Ectodermal cell (in vitro differentiated cells): ENCODE results near the gene ZNF678.
A peak's percentile ranks its signal among the peaks of the same experiment; 100 is the strongest.
"Not testable (repeated sequence)": the region's sequence is repeated elsewhere in the genome, so short reads cannot be mapped to it uniquely, and the experiment has no call there.

Source experiments
- H3K27ac ChIP-seq: 2 replicates; pipeline ENCODE4 v1.7.0; 2013; ENCODE audit warnings: mild to moderate bottlenecking, low read depth, low read length; ENCODE audit not compliant: insufficient read depth, poor library complexity, severe bottlenecking
- H3K27me3 ChIP-seq: 2 replicates; pipeline ENCODE4 v1.7.0; 2013; ENCODE audit warnings: mild to moderate bottlenecking, low read length; ENCODE audit not compliant: insufficient read depth, control insufficient read depth, poor library complexity, severe bottlenecking
- H3K36me3 ChIP-seq: one replicate; pipeline ENCODE4 v1.7.0; 2013; ENCODE audit warnings: low read length; ENCODE audit not compliant: control insufficient read depth, insufficient read depth
- H3K4me1 ChIP-seq: one replicate; pipeline ENCODE4 v1.7.0; 2013; ENCODE audit warnings: low read length; ENCODE audit not compliant: control insufficient read depth, insufficient read depth
- H3K4me3 ChIP-seq: 2 replicates; pipeline ENCODE4 v1.7.0; 2013; ENCODE audit warnings: low read depth, low read length, control low read depth; ENCODE audit not compliant: insufficient read depth
- H3K9me3 ChIP-seq: 2 replicates; pipeline ENCODE4 v1.7.0; 2013; ENCODE audit warnings: mild to moderate bottlenecking, low read length, moderate library complexity; ENCODE audit not compliant: control insufficient read depth
- WGBS, 2 experiments: methylation state at CpG; one replicate each; pipeline ENCODE4 v1.1.7; 2013; ENCODE audit warnings: missing lambda C conversion rate in 2 of 2; 5-methylcytosine and 5-hydroxymethylcytosine counted together

ZNF678 gene

GRCh38 chr1:227551881-227552280 lies 11.5 kb upstream of the ZNF678 start:
- not testable (repeated sequence) for H3K9me3 ChIP-seq, H3K27me3 ChIP-seq, H3K36me3 ChIP-seq, H3K27ac ChIP-seq, H3K4me1 ChIP-seq, H3K4me3 ChIP-seq
- 82 to 95% methylated on average over 1 of the region's 1 CpG for WGBS, 2 experiments

GRCh38 chr1:227556288-227556687 lies 7.1 kb upstream of the ZNF678 start:
- H3K9me3 ChIP-seq: no peaks in the 10 kb centered on the region
- H3K27me3 ChIP-seq: no peaks in the 10 kb centered on the region
- 93 to 95% methylated on average over 7 of the region's 7 CpGs for WGBS, 2 experiments

GRCh38 chr1:227557962-227558725 lies 5.2 kb upstream of the ZNF678 start:
- Histone ChIP-seq H3K9me3 (no peaks in the 10 kb centered on the region), H3K36me3 (no peaks in the 10 kb centered on the region), H3K27me3 (no peaks in the 10 kb centered on the region), H3K27ac (no peak overlapping the region), H3K4me1 (no peaks in the 10 kb centered on the region), H3K4me3 (no peak overlapping the region)
- 91 to 93% methylated on average over 28 to 29 of the region's 29 CpGs for WGBS, 2 experiments

More at GRCh38 chr1:227556288-227556687, 7.1 kb upstream of the ZNF678 start:
- no peak overlapping the region for H3K4me3 ChIP-seq
- H3K36me3 ChIP-seq: no peaks in the 10 kb centered on the region
- H3K4me1 ChIP-seq: no peaks in the 10 kb centered on the region
- no peak overlapping the region for H3K27ac ChIP-seq

GRCh38 chr1:227558732-227559262 lies 4.6 kb upstream of the ZNF678 start:
- Histone ChIP-seq H3K36me3 (no peaks in the 10 kb centered on the region), H3K9me3 (no peaks in the 10 kb centered on the region), H3K27ac (no peak overlapping the region), H3K4me1 (no peaks in the 10 kb centered on the region), H3K27me3 (no peaks in the 10 kb centered on the region), H3K4me3 (no peak overlapping the region)
- WGBS, 2 experiments: 91 to 94% methylated on average over 20 of the region's 20 CpGs

GRCh38 chr1:227559499-227559898 lies 3.9 kb upstream of the ZNF678 start:
- H3K27me3 ChIP-seq: no peaks in the 10 kb centered on the region
- no peaks in the 10 kb centered on the region for H3K9me3 ChIP-seq
- H3K27ac ChIP-seq: no peak overlapping the region
- H3K4me1 ChIP-seq: no peaks in the 10 kb centered on the region
- no peak overlapping the region for H3K4me3 ChIP-seq
- WGBS, 2 experiments: 93 to 96% methylated on average over 27 of the region's 27 CpGs
- no peaks in the 10 kb centered on the region for H3K36me3 ChIP-seq

- Histone ChIP-seq H3K27me3 (no peaks in the 10 kb centered on the region), H3K27ac (no peak overlapping the region), H3K9me3 (no peaks in the 10 kb centered on the region), H3K4me1 (no peaks in the 10 kb centered on the region), H3K4me3 (no peak overlapping the region), H3K36me3 (no peaks in the 10 kb centered on the region)
- 92 to 95% methylated on average over 10 to 11 of the region's 12 CpGs for WGBS, 2 experiments
Observed at GRCh38 chr1:227559926-227560325, 3.4 kb upstream of the ZNF678 start.

GRCh38 chr1:227560393-227561173 lies 2.8 kb upstream of the ZNF678 start:
- no peak overlapping the region for H3K4me3 ChIP-seq
- no peaks in the 10 kb centered on the region for H3K9me3 ChIP-seq
- WGBS, 2 experiments: 94% methylated on average over 57 of the region's 57 CpGs
- no peaks in the 10 kb centered on the region for H3K27me3 ChIP-seq
- H3K36me3 ChIP-seq: no peaks in the 10 kb centered on the region
- no peaks in the 10 kb centered on the region for H3K4me1 ChIP-seq
- H3K27ac ChIP-seq: no peak overlapping the region

- Histone ChIP-seq H3K9me3 (no peaks in the 10 kb centered on the region), H3K4me3 (no peak overlapping the region), H3K4me1 (no peaks in the 10 kb centered on the region), H3K27ac (no peak overlapping the region), H3K36me3 (peaks cover 6% of the 10 kb centered on the region), H3K27me3 (no peaks in the 10 kb centered on the region)
- 94 to 95% methylated on average over 43 of the region's 43 CpGs for whole genome bisulfite sequencing, 2 experiments
Observed at GRCh38 chr1:227561241-227561907, 2.0 kb upstream of the ZNF678 start.

GRCh38 chr1:227562037-227562436 lies 1.3 kb upstream of the ZNF678 start:
- Histone ChIP-seq H3K9me3 (no peaks in the 10 kb centered on the region), H3K4me3 (no peak overlapping the region), H3K27me3 (no peaks in the 10 kb centered on the region), H3K36me3 (peaks cover 7% of the 10 kb centered on the region), H3K27ac (no peak overlapping the region), H3K4me1 (no peaks in the 10 kb centered on the region)
- 93 to 94% methylated on average over 5 of the region's 6 CpGs for WGBS, 2 experiments

GRCh38 chr1:227562933-227563323 lies 428 bp upstream of the ZNF678 start:
- Histone ChIP-seq H3K4me1 (peaks cover 5% of the 10 kb centered on the region), H3K27me3 (no peaks in the 10 kb centered on the region), H3K27ac (no peak overlapping the region), H3K4me3 (peak overlapping the region; percentile 73), H3K36me3 (peaks cover 7% of the 10 kb centered on the region), H3K9me3 (no peaks in the 10 kb centered on the region)
- 95% methylated on average over 10 of the region's 10 CpGs for WGBS, 2 experiments
